Activated naive CD4-positive, alpha-beta T cell treated with anti-CD3 and anti-CD28 coated beads for 36 hours (primary cell): ENCODE data around the gene NDFIP2. TPM values are rescaled to one million over a fixed set of nuclear protein-coding genes. Genes with fewer than 3 reads are reported as not detected.

ENCODE experiments used
- total RNA-seq, 2 experiments: library from RNA; stranded (reverse); gene quantifications; one replicate each; pipeline ENCODE4 v1.2.3, GENCODE V29; 2021

Gene NDFIP2
- total RNA-seq, 2 experiments from 2014 or later = 89.5 to 90.8 TPM

Other genes starting within 250 kb of the NDFIP2 start
- gene RBM26, start 74.9 kb upstream of the NDFIP2 start, total RNA-seq = 10 to 100 TPM; 44.4 to 44.7 TPM